Measurements from ENCODE around the gene ROMO1.

Gene ROMO1

DNA sequence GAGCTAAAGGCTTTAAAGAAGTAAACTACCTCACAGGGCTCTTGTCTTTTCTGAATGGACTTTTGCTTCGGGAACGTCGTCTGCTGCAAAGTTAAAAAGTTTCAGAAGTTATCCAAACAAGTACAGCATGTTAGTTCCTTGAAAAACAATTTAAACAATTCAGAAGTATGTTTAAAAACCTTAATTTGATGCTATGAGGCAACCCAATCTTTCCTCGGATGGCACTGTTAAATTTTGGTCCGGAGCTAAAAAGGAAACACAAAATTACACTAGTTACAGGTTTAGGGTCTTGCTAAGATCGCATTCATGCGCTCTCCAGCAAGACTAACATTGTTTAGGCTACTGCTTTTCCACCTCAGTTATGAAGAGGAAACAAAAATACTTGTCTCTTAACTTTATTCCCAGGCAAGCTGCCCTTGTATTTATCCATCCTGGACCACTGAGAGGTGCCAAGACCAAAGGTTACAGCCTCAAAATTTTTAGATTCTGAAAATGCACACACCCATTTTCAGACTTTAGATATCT lies 30.1 kb downstream of the ROMO1 start:
- H3K27ac ChIP-seq = peak overlapping the region; percentile 2
- TF ChIP-seq, protein P1, sequence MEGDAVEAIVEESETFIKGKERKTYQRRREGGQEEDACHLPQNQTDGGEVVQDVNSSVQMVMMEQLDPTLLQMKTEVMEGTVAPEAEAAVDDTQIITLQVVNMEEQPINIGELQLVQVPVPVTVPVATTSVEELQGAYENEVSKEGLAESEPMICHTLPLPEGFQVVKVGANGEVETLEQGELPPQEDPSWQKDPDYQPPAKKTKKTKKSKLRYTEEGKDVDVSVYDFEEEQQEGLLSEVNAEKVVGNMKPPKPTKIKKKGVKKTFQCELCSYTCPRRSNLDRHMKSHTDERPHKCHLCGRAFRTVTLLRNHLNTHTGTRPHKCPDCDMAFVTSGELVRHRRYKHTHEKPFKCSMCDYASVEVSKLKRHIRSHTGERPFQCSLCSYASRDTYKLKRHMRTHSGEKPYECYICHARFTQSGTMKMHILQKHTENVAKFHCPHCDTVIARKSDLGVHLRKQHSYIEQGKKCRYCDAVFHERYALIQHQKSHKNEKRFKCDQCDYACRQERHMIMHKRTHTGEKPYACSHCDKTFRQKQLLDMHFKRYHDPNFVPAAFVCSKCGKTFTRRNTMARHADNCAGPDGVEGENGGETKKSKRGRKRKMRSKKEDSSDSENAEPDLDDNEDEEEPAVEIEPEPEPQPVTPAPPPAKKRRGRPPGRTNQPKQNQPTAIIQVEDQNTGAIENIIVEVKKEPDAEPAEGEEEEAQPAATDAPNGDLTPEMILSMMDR (IDR thresholded peaks at IDR 0.05) = no peak
- peaks cover 100% of the 10 kb centered on the region for H3K36me3 ChIP-seq
- H3K4me1 ChIP-seq (ENCODE audit: control insufficient read depth in 1 of 2, insufficient read depth in 1 of 2, low read depth in 1 of 2, low read length in 1 of 2) = peaks cover 5 to 19% of the 10 kb centered on the region in 2 experiments
- no peak overlapping the region for H3K4me3 ChIP-seq (ENCODE audit: low read depth in 1 of 2, low read length in 1 of 2)
- no peaks in the 10 kb centered on the region for H3K27me3 ChIP-seq
- H3K9me3 ChIP-seq = no peaks in the 10 kb centered on the region

DNA sequence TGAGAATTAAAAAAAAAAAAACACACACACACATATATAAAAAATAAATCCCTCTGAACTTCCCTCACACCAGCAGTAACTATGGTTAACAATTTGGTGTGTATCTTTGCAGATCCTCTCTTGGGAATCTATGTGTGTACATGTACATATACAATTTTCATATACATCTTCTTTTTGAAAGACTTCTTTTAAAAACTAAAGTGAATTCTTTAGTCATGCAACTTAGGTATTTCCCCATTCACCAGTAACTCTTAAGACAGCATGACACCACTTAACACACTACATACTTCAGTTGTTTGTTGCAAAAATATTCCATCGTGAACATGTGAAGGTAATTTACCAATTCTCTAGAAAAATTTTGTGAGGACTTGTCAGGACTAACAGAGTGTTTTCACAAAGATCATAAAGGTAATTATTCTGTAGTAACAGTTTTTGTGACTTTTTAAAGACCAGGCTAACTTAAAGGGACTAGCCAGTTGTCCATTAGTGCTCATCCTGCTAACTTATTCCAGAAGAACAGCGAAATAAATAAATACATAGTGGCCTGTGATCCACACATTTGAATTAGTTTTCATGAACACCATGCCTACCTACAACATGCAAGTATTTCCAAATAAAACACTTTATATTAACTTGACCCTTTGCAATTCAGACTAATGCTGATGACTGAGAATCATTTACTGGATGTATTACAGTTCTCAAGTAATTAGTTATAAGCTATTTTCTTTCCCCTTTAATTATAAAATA lies 30.8 kb downstream of the ROMO1 start:
- H3K36me3 ChIP-seq = peaks cover 100% of the 10 kb centered on the region
- peak overlapping the region; percentile 2 for H3K27ac ChIP-seq
- TF ChIP-seq, protein P1 (IDR thresholded peaks at IDR 0.05) = no peak
- H3K27me3 ChIP-seq = no peaks in the 10 kb centered on the region
- no peaks in the 10 kb centered on the region for H3K9me3 ChIP-seq
- H3K4me1 ChIP-seq (ENCODE audit: control insufficient read depth in 1 of 2, insufficient read depth in 1 of 2, low read depth in 1 of 2, low read length in 1 of 2) = peaks cover 8 to 19% of the 10 kb centered on the region in 2 experiments
- no peak overlapping the region for H3K4me3 ChIP-seq (ENCODE audit: low read depth in 1 of 2, low read length in 1 of 2)

DNA sequence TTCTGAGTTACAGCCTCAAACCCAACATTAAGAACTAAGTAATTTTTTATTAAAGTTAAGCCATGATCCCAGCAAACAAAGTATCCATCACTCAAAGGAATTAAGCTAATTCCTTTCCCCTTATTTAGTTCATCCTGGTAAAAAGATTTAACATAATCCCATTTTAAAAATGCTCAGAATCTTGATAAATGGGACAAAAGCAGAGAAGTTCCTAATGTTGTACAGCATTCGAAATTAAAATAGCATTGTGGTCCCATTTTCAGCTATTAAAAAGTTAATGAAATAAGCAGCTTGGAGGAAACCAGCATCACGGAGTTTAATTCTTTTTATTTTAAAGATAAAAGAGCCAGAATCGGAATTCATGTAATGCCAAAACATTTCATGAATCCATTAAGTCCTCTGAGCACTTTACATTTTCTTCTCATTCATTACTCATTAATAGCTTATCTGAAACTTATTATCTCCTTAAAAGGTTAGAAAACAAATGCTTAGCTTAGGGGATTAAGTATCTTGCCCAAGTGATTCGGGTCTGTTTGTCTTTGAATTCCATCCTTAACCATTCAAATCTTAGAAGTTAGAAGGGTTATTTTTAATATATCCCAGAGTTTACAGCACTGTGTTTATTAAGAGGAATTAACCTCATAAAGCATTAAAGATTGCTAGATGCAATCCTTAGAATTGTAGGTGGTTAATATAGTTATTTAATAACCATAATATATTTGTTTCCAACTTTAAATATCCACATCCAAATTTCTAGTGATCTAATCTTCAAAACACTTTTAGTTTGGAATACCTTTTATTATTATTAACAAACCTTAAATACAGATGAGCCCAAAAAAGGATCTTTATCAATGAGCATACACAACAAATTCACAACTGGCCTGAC lies 31.6 kb downstream of the ROMO1 start:
- no peaks in the 10 kb centered on the region for H3K27me3 ChIP-seq
- peaks cover 100% of the 10 kb centered on the region for H3K36me3 ChIP-seq
- H3K4me1 ChIP-seq (ENCODE audit: control insufficient read depth in 1 of 2, insufficient read depth in 1 of 2, low read depth in 1 of 2, low read length in 1 of 2) = peaks cover 8 to 19% of the 10 kb centered on the region in 2 experiments
- H3K27ac ChIP-seq = peak overlapping the region; percentile 11
- no peaks in the 10 kb centered on the region for H3K9me3 ChIP-seq
- TF ChIP-seq, protein P1 (IDR thresholded peaks at IDR 0.05) = no peak
- H3K4me3 ChIP-seq (ENCODE audit: low read depth in 1 of 2, low read length in 1 of 2) = no peak overlapping the region

DNA sequence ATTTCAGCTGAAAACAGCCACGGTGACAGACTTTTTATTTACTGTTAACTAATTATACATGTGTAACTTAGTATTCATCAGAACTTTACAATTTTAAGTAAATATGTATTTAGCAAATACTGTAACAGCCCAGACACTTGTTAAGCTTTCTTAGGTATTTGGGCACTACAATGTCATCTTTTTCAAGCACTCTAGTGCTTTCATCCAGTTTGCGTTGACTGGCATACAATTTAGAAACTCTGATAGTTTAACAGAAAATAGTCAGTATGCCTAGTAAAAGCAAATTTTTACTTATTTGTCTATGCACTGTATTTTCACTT lies 32.2 kb downstream of the ROMO1 start:
- TF ChIP-seq, protein P1 (IDR thresholded peaks at IDR 0.05) = no peak
- H3K4me3 ChIP-seq (ENCODE audit: low read depth in 1 of 2, low read length in 1 of 2) = no peak overlapping the region
- H3K4me1 ChIP-seq (ENCODE audit: control insufficient read depth in 1 of 2, insufficient read depth in 1 of 2, low read depth in 1 of 2, low read length in 1 of 2) = peaks cover 8 to 19% of the 10 kb centered on the region in 2 experiments
- peak overlapping the region; percentile 11 for H3K27ac ChIP-seq
- peaks cover 100% of the 10 kb centered on the region for H3K36me3 ChIP-seq
- no peaks in the 10 kb centered on the region for H3K9me3 ChIP-seq
- H3K27me3 ChIP-seq = no peaks in the 10 kb centered on the region

DNA sequence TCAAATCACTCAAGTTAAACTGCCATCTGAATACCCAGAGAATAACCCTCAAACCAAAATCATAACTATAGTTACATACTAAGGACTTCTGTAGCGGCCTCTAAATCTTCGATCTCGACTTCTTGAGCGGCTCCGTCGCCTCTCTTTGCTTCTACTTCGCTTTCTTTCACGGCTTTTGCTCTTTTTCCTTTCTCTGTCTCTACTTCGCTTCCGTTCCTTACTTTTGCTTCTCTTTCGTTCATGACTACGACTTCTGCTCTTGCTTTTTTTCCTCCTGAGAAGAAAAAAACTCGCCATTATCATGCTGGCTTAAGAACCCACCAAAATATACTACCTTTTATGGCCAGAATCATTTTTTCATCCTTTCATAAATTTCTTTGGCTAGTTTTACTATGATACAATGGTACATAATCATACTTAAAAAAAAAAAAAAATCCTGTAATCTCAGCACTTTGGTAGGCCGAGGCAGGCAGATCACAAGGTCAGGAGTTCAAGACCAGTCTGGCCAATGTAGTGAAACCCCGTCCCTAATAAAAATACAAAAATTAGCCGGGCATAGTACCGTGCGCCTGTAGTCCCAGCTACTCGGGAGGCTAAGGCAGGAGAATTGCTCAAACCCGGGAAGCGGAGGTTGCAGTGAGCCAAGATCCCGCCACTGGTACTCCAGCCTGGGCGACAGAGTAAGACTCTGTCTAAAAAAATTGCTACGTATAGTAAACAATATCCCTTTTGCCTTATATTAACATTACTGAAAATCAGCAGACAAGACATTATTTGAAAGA lies 32.8 kb downstream of the ROMO1 start:
- Histone ChIP-seq H3K9me3 (no peaks in the 10 kb centered on the region), H3K36me3 (peaks cover 100% of the 10 kb centered on the region), H3K27me3 (no peaks in the 10 kb centered on the region), H3K4me3 (ENCODE audit: low read depth in 1 of 2, low read length in 1 of 2) (no peak overlapping the region), H3K4me1 (ENCODE audit: control insufficient read depth in 1 of 2, insufficient read depth in 1 of 2, low read depth in 1 of 2, low read length in 1 of 2) (peaks cover 6 to 13% of the 10 kb centered on the region in 2 experiments), H3K27ac (peak overlapping the region; percentile 11)
- TF ChIP-seq, protein P1 (IDR thresholded peaks at IDR 0.05) = no peak

Data from neutrophil (primary cell).